Measurements from ENCODE around the gene KDM4C.

The KDM4C gene

DNA sequence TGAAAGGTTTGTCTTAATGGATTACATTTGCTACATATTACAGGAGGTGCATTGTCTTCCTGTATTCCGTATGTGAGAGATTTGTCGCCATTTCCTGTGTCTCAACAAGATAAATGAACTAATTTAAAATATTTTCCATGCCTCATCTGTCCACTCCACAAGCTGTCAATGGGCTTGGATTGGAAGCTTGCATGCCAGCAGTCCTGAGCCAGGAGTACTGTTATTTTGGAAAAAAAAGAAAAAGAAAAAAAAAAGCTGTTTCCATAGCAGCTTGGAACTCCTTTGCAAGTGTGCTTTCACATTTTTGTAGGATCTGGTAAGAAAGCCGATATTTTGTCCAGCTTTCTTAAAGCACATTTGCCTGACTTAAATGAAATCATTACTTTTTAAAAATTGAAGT, 330.8 kb downstream of the KDM4C start:
- no peak overlapping the region for H3K4me3 ChIP-seq (ENCODE audit: low read depth, low read length)
- TF ChIP-seq, protein P1, sequence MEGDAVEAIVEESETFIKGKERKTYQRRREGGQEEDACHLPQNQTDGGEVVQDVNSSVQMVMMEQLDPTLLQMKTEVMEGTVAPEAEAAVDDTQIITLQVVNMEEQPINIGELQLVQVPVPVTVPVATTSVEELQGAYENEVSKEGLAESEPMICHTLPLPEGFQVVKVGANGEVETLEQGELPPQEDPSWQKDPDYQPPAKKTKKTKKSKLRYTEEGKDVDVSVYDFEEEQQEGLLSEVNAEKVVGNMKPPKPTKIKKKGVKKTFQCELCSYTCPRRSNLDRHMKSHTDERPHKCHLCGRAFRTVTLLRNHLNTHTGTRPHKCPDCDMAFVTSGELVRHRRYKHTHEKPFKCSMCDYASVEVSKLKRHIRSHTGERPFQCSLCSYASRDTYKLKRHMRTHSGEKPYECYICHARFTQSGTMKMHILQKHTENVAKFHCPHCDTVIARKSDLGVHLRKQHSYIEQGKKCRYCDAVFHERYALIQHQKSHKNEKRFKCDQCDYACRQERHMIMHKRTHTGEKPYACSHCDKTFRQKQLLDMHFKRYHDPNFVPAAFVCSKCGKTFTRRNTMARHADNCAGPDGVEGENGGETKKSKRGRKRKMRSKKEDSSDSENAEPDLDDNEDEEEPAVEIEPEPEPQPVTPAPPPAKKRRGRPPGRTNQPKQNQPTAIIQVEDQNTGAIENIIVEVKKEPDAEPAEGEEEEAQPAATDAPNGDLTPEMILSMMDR (IDR thresholded peaks at IDR 0.05; ENCODE audit: insufficient read depth, low read depth, low read length, missing control alignments): no peak
- DNase-seq (ENCODE audit: low read depth): no peak

DNA sequence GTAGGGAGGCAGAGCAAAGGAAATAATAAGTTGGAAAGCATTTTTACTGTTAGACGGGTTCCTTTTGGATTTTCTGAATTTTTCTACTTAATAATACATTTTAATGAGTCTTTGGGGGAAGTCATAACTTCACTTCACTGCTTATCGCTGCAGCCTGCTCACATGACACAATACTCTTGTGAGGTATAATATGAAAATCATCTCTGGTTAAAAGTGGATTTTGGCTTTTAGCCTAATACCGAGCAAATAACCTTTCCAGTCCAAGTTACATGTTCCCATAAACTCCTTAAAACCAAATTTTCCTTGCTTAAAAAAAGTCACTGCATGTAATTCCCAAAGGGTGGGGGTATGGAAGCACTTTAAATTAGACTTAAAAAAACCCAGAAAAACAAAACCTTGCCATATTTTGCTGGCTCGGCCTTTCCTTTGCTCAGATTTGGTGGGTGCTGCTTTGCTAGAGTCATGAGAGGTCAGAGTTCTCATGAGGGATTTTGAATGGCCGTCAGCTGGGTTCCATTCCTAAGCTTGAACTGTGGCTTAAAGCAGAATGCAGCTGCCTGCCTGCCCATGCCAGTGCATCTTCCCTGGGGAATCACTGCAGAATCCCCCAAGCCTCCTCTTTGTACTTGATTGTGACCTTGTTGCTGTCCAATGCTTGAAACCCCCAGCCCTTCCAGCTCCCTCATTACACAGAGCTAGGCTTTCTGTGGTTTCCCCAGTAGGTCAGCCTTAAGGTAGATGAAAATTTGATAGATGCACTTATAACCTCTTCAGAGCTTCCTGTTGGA, 331.8 kb downstream of the KDM4C start:
- DNase-seq (ENCODE audit: low read depth): peak; percentile 32
- TF ChIP-seq, protein P1 (IDR thresholded peaks at IDR 0.05; ENCODE audit: insufficient read depth, low read depth, low read length, missing control alignments): no peak
- no peak overlapping the region for H3K4me3 ChIP-seq (ENCODE audit: low read depth, low read length)

DNA sequence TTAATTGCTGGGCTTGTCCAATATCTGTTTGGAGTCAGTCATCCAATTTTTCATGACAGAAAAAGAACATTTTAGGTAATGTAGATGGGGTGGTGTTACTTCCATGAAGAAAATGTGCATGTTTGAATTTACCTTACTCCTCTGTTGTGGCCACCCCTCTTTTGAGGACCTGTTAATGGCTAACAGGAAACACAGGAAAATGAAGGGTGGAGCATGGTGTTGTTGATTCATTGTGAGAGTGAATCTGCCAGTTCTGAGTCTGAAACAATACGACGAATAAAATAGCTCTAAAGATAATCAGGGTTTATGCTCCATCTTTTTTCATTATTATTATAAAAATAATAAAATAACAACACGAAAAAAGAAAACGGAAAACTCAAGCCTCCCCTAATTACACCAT, 335.3 kb downstream of the KDM4C start:
- no peak for DNase-seq (ENCODE audit: low read depth)
- TF ChIP-seq, protein P1 (IDR thresholded peaks at IDR 0.05; ENCODE audit: insufficient read depth, low read depth, low read length, missing control alignments): no peak
- H3K4me3 ChIP-seq (ENCODE audit: low read depth, low read length): no peak overlapping the region

- TF ChIP-seq, protein P1 (IDR thresholded peaks at IDR 0.05; ENCODE audit: insufficient read depth, low read depth, low read length, missing control alignments): no peak
- H3K4me3 ChIP-seq (ENCODE audit: low read depth, low read length): no peak overlapping the region
- DNase-seq (ENCODE audit: low read depth): no peak
These were observed 336.3 kb downstream of the KDM4C start for GRCh38 chr9:7094052-7094451.

DNA sequence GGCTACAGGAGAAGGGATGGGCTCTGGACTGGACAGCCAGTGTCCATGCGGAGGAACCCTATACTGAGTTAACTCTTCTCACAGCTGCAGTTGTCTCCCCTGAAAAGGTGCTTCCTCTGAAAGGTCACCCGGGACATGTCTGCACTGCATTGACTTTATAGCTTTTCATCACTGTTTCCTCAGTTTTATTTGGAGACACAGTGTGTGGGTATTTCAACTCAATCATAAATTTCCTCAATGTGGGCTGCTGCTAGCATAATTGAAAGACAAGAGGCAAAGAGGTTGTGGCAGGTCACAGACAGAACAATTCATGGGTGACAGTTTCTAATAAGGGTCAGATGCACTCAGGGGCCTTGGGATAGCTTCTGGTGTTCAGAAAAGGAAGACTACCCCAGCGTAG, 336.8 kb downstream of the KDM4C start:
- no peak overlapping the region for H3K4me3 ChIP-seq (ENCODE audit: low read depth, low read length)
- TF ChIP-seq, protein P1 (IDR thresholded peaks at IDR 0.05; ENCODE audit: insufficient read depth, low read depth, low read length, missing control alignments): no peak
- DNase-seq (ENCODE audit: low read depth): no peak

DNA sequence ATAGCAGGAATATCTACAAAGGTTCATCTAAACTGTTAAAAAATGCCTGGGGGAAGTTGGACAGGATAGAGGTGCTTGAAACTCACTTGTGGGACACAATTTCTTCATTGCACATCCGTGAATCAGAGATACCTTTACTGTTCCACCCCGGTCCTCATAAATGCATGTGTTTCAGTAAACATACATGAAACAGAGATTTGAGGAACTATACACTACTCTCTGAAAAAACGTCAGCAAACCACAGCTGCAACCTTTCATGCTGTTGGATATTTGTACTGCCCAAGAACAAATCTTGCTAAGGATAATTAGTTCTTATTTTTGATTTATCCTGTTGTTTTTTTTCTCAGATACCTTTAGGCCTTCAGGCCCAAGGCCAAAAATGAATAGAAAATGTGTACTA, 337.3 kb downstream of the KDM4C start:
- TF ChIP-seq, protein P1 (IDR thresholded peaks at IDR 0.05; ENCODE audit: insufficient read depth, low read depth, low read length, missing control alignments): no peak
- no peak overlapping the region for H3K4me3 ChIP-seq (ENCODE audit: low read depth, low read length)
- no peak for DNase-seq (ENCODE audit: low read depth)
